GM18499 (cell line): ENCODE data around the gene TMTC3.
"Not testable (repeated sequence)": the region's sequence is repeated elsewhere in the genome, so short reads cannot be mapped to it uniquely, and the experiment has no call there.

Source experiments
- ATAC-seq: cut with Tn5 transposase; IDR thresholded peaks from one replicate; pipeline ENCODE4 v1.9.1; 2021; ENCODE audit warnings: moderate number of reproducible peaks; ENCODE audit not compliant: insufficient read depth, unreplicated experiment

Gene TMTC3

DNA sequence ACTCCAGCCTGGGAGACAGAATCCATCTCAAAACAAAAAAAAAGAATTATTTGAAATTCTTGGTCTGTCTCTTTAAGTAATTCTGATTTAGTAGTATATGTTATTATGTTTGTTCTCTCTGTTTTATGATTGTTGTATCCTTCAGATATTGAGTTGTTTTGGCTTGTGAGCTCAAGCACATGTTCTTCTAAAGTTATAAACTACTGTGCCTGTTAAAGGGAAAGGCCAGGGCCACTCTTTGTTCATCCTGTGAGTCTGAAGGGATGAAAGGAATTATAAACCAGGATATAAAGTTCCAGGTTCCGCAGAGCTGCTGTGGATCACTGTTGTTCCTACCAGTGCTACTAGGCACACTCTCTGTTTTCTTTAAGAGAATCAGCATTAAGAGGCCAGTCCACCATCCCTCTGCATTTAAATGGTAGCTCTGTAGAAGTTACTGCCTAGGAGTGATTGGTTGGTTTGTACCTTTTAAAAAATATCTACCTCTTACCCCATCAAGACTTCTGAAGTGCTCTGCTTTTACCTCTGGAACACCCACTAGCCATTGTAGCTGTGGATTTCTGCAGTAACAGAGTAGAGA is 14.1 kb downstream of the TMTC3 start:
- ATAC-seq, result no peak

DNA sequence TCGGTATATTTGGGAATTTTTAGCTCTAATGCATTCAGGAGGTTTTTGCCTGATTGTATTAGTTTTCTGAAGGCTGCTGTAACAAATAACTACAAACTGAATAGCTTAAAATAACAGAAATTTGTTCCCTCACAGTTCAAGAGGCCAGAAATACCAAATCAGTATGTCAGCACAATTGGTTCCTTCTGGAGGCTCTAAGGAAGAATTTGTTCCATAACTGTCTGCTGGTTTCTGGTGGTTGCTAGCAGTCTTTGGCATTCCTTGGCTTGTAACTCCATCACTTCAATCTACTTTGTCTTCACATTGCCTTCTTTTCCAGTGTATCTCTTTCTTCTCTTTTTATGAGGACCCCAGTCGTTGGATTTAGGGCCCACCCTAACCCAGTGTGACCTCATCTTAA is 21.3 kb downstream of the TMTC3 start:
- no peak for ATAC-seq

DNA sequence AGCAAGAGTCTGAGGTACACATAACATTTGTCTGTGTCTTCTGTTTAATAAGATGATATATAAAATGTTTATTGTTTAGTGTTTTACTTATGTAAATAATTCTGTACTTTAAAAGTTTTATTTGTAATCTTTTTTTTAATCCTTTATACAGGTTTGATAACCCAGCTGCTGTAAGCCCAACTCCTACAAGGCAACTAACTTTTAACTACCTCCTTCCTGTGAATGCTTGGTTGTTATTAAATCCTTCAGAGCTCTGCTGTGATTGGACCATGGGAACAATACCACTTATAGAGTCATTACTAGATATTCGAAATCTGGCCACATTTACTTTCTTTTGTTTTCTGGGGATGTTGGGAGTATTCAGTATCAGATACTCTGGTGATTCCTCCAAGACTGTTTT is 24.1 kb downstream of the TMTC3 start:
- ATAC-seq, result no peak

DNA sequence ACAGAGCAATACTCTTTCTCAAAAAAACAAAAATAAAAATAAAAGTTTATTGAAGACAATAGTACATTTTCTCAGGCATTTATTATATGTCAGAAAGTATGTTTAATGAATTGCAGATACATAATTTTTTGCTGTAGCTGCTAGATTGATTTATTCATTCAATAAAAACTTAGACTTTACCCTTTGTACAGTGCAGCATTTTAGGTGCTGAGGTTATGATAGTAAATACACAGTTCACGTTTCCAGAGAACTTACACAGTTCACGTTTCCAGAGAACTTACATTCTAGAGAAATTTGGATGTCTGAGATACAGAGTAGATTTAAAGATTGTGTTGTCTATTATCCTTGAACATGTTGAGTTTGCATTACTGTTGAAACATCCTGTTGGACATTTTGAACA is 25.3 kb downstream of the TMTC3 start:
- ATAC-seq, result no peak

GRCh38 chr12:88172844-88173407 is 30.8 kb downstream of the TMTC3 start:
- ATAC-seq, result no peak

DNA sequence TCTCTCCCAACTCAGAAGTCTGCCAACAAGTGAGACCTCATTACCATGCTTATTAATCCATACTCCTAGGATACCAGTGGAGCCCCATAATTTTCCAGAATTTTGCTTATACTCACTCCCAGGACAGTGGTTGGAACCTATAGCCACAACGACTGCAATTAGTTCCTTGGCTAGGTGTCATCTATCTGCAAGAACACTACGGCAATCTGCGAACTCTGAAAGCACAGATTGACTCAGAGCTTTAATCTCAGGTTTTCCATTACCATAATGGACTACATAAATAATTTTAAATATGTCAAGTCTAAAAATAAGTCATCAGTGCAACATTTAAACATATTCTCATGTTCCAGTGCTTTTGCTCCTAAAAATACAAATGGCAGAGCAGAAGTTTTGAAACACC is 33.4 kb downstream of the TMTC3 start:
- no peak for ATAC-seq

DNA sequence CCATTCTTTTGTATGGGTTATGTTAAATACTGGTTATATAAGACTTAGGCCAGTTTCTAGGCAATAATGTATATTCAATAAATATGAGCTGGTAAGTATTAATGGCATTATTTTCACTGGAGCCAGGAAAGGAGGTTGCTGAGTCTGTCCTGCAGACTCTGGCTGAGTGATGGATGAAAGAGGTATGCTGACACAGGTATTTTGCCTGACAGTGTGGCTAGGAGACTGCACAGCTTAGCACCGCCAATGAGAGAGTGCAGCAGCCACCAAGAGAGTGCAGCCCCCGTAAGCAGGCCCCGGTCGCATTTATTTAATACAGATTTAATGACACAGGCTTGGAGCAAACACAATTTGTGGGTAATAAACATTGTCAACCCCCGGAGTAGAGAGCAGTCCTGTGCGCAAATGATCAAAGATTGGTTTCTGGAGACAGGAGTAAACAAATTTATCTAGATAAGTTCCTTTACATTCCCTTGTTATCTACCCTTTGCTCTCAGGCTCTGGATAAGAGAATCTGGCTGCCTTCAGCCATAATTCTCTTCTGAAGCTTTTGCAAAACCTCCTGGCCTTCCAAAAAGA is 37.4 kb downstream of the TMTC3 start:
- no peak for ATAC-seq

GRCh38 chr12:88181881-88182280 is 39.8 kb downstream of the TMTC3 start:
- no peak for ATAC-seq

DNA sequence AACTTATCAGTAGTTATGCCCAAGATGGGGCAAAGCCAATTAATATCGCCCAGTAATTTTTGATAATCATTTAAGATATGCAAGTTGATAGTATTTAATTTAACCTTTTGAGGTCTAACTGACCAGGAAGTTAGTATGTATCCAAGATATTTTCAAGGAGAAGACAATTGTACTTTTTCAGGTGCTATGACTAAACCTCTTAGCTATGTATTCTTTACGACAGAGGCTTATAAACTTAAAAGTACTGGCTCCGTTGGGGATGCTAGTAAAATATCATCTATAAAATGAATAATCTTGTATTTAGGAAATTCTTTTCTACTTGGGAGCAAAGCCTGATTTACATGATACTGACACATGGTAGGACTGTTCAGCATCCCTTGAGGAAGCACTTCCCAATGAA is 40.3 kb downstream of the TMTC3 start:
- ATAC-seq, result no peak

GRCh38 chr12:88184196-88184595 is 42.1 kb downstream of the TMTC3 start:
- no peak for ATAC-seq

GRCh38 chr12:88185279-88185678 is 43.2 kb downstream of the TMTC3 start:
- ATAC-seq, result no peak

GRCh38 chr12:88185988-88186387 is 43.9 kb downstream of the TMTC3 start:
- ATAC-seq, result peak; percentile 82

- no peak for ATAC-seq
Observed at GRCh38 chr12:88187571-88187970, 45.5 kb downstream of the TMTC3 start.

DNA sequence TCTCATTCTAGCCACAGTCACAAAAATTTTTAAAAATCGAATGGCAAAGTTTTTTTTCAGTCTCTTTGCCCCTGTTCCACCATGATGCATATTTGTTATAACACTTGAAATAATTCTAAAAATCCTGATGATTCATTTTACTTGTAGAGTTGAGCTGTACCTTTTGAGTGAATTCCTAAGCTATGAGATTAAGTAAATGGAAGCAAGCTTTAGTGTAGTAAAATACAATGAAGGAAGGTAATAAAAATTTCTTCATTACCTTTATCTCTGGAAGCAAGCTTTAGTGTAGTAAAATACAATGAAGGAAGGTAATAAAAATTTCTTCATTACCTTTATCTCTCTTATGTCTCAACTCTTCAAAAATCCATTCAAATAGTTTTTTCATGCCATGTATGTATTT is 46.1 kb downstream of the TMTC3 start:
- no peak for ATAC-seq

- no peak for ATAC-seq
Observed at GRCh38 chr12:88192426-88192825, 50.3 kb downstream of the TMTC3 start.

GRCh38 chr12:88194868-88195267 is 52.8 kb downstream of the TMTC3 start:
- no peak for ATAC-seq

- ATAC-seq, result no peak
Observed at GRCh38 chr12:88200029-88200428, 57.9 kb downstream of the TMTC3 start.

- no peak for ATAC-seq
Observed at GRCh38 chr12:88202500-88202899, 60.4 kb downstream of the TMTC3 start.

GRCh38 chr12:88206601-88207000 is 64.5 kb downstream of the TMTC3 start:
- ATAC-seq, result no peak

GRCh38 chr12:88207921-88208620 is 66.0 kb downstream of the TMTC3 start:
- no peak for ATAC-seq

- no peak for ATAC-seq
Observed at GRCh38 chr12:88208661-88209060, 66.6 kb downstream of the TMTC3 start.

DNA sequence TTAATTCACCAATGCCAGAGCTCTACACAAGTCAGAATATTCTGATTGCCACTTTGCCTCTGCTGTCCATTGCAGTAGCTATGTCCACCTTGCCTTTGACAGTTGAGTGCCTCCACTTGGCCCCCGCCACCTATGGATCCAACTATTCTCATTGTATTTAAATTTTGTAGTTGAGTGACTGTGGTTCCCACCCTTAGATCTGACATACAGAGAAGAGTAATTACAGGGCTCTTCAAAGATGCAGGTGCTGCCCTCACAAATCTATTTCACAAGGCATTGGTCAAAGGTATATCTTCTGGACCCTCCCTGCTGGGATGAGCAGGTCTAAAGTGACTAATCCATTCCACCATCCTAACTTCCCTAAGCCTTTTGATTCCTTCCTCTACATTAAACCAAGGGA is 68.2 kb downstream of the TMTC3 start:
- ATAC-seq, result not testable (repeated sequence)
